IMR-90 (cell line): ENCODE measurements around the gene WBP11. TPM values are rescaled to one million over a fixed set of nuclear protein-coding genes. Genes with fewer than 3 reads are reported as not detected.

Experiments
- ATAC-seq: fragments of 200-7000 bp; cut with Tn5 transposase; 2 replicates; pipeline ENCODE4 v1.9.1; 2020; ENCODE audit warnings: low read depth, mild to moderate bottlenecking, moderate library complexity
- BruUV-seq: library from RNA; stranded (reverse); fragments of 400-500 nt; replicated peaks from 2 replicates; lab custom pipeline; 2021; lab: Mats Ljungman, UMichigan
- CTCF ChIA-PET: fragments of 300-600 bp; formaldehyde crosslinking; extraction: SDS; loops from one replicate; lab custom pipeline; 2021; ENCODE audit warnings: antibody characterized with exemption; lab: Yijun Ruan, JAX
- POLR2A ChIA-PET: fragments of 300-600 bp; sonication (Branson Sonifier 250); formaldehyde crosslinking; loops from one replicate; lab custom pipeline; 2022; ENCODE audit warnings: antibody characterized with exemption; ENCODE audit not compliant: unreplicated experiment; lab: Charles Lee
- DNase-seq: peaks from one replicate; pipeline ENCODE4 v3.0.0; 2013
- H2AFZ ChIP-seq: replicated peaks from 2 replicates; pipeline ENCODE3; 2013; ENCODE audit warnings: low read length, mild to moderate bottlenecking; ENCODE audit not compliant: poor library complexity
- H2AK5ac ChIP-seq: 2 replicates; pipeline ENCODE4 v1.6.1; 2013; ENCODE audit warnings: low read depth, low read length, inconsistent platforms
- H2AK9ac ChIP-seq: replicated peaks from 2 replicates; pipeline ENCODE3; 2013; ENCODE audit warnings: mild to moderate bottlenecking, low read depth, low read length, moderate library complexity; ENCODE audit not compliant: poor library complexity
- H2BK120ac ChIP-seq: 2 replicates; pipeline ENCODE4 v1.6.1; 2013; ENCODE audit warnings: low read depth, low read length, inconsistent platforms
- H2BK15ac ChIP-seq: 3 replicates; pipeline ENCODE4 v1.6.1; 2013; ENCODE audit warnings: low read depth, low read length, inconsistent platforms
- H2BK20ac ChIP-seq: 2 replicates; pipeline ENCODE4 v1.6.1; 2013; ENCODE audit warnings: low read depth, mild to moderate bottlenecking, inconsistent platforms, low read length, moderate library complexity
- H2BK5ac ChIP-seq: 2 replicates; pipeline ENCODE4 v1.6.1; 2013; ENCODE audit warnings: mild to moderate bottlenecking, low read depth, low read length, inconsistent platforms; ENCODE audit not compliant: poor library complexity, severe bottlenecking
- H3K14ac ChIP-seq: replicated peaks from 2 replicates; pipeline ENCODE4 v1.6.1; 2013; ENCODE audit warnings: low read depth, low read length, inconsistent platforms
- H3K18ac ChIP-seq: 2 replicates; pipeline ENCODE4 v1.6.1; 2013; ENCODE audit warnings: low read depth, low read length, control low read depth
- H3K23ac ChIP-seq: 2 replicates; pipeline ENCODE4 v1.6.1; 2013; ENCODE audit warnings: low read depth, low read length, inconsistent platforms
- H3K27ac ChIP-seq: 2 replicates; pipeline ENCODE4 v1.5.1; 2013; ENCODE audit warnings: mild to moderate bottlenecking, control low read depth, low read length; ENCODE audit not compliant: insufficient read depth
- H3K27me3 ChIP-seq: 2 replicates; pipeline ENCODE4 v1.6.1; 2013; ENCODE audit warnings: low read length; ENCODE audit not compliant: control insufficient read depth, insufficient read depth
- H3K36me3 ChIP-seq: 2 replicates; pipeline ENCODE4 v1.6.1; 2013; ENCODE audit warnings: low read length, mixed read lengths; ENCODE audit not compliant: control insufficient read depth, insufficient read depth
- H3K4ac ChIP-seq: 2 replicates; pipeline ENCODE4 v1.6.1; 2013; ENCODE audit warnings: low read depth, low read length, inconsistent platforms
- H3K4me1 ChIP-seq: 2 replicates; pipeline ENCODE4 v1.6.1; 2013; ENCODE audit warnings: low read length, mixed read lengths; ENCODE audit not compliant: control insufficient read depth, insufficient read depth
- H3K4me2 ChIP-seq: 2 replicates; pipeline ENCODE4 v1.6.1; 2013; ENCODE audit warnings: low read depth, mild to moderate bottlenecking, control low read depth, low read length, moderate library complexity
- H3K4me3 ChIP-seq: 2 replicates; pipeline ENCODE4 v1.5.1; 2013; ENCODE audit warnings: low read depth, mild to moderate bottlenecking, control low read depth, low read length, moderate library complexity; ENCODE audit not compliant: insufficient read depth
- H3K56ac ChIP-seq: 2 replicates; pipeline ENCODE4 v1.6.1; 2013; ENCODE audit warnings: low read length, inconsistent platforms; ENCODE audit not compliant: insufficient read depth; ENCODE audit errors: extremely low read depth
- H3K79me1 ChIP-seq, 2 experiments: 2 replicates each; pipeline ENCODE4 v1.6.1; 2013; ENCODE audit warnings: low read length in 2 of 2, inconsistent platforms in 1 of 2, low read depth in 1 of 2
- H3K9ac ChIP-seq: 2 replicates; pipeline ENCODE4 v1.6.1; 2013; ENCODE audit warnings: low read depth, low read length, control low read depth
- H3K9me1 ChIP-seq: 2 replicates; pipeline ENCODE4 v1.6.1; 2013; ENCODE audit warnings: low read length, inconsistent platforms; ENCODE audit not compliant: insufficient read depth
- H3K9me3 ChIP-seq: 2 replicates; pipeline ENCODE4 v1.6.1; 2013; ENCODE audit warnings: low read length; ENCODE audit not compliant: control insufficient read depth, insufficient read depth
- H4K20me1 ChIP-seq: 2 replicates; pipeline ENCODE4 v1.6.1; 2013; ENCODE audit warnings: low read length, inconsistent platforms; ENCODE audit not compliant: insufficient read depth
- H4K5ac ChIP-seq: 2 replicates; pipeline ENCODE4 v1.6.1; 2013; ENCODE audit warnings: mild to moderate bottlenecking, low read depth, low read length, control low read depth
- H4K8ac ChIP-seq, 2 experiments: 2 replicates each; pipeline ENCODE4 v1.6.1; 2013; ENCODE audit warnings: low read depth in 2 of 2, low read length in 2 of 2, control low read depth in 1 of 2, inconsistent platforms in 1 of 2
- H4K91ac ChIP-seq: 2 replicates; pipeline ENCODE4 v1.6.1; 2013; ENCODE audit warnings: low read depth, low read length, inconsistent platforms; ENCODE audit not compliant: insufficient read depth
- MAFK ChIP-seq: IDR thresholded peaks from 2 replicates; pipeline ENCODE4 v1.6.1; 2012; ENCODE audit warnings: low read depth, low read length, improper control_type of control experiment
- RAD21 ChIP-seq: IDR thresholded peaks from 2 replicates; pipeline ENCODE4 v1.6.1; 2012; ENCODE audit warnings: low read length, improper control_type of control experiment
- RCOR1 ChIP-seq: IDR thresholded peaks from 2 replicates; pipeline ENCODE4 v1.6.1; 2012; ENCODE audit warnings: mild to moderate bottlenecking, low read length, improper control_type of control experiment; ENCODE audit not compliant: insufficient replicate concordance
- RFX5 ChIP-seq: IDR thresholded peaks from 2 replicates; pipeline ENCODE4 v1.8.0; 2012; ENCODE audit warnings: low read depth, mild to moderate bottlenecking, low read length, moderate library complexity
- USF2 ChIP-seq: fragments of 150-350 bp; IDR thresholded peaks from 2 replicates; pipeline ENCODE4 v1.6.1; 2017; ENCODE audit warnings: mild to moderate bottlenecking, antibody characterized with exemption, low read length, low read depth
- WGBS, 2 experiments: methylation state at CpG; one replicate each; pipeline versions ENCODE4 v1.1.5 to v1.1.7; 2013; ENCODE audit warnings: missing lambda C conversion rate in 2 of 2; ENCODE audit not compliant: insufficient read length in 1 of 2; ENCODE audit errors: extremely low coverage in 2 of 2; 5-methylcytosine and 5-hydroxymethylcytosine counted together
- dilution Hi-C: fragments of 300-500 bp; cut with HindIII; formaldehyde crosslinking; loops from one replicate; pipeline ENCODE4 v1.14.3; 2018; ENCODE audit warnings: low sequenced_read_pairs; ENCODE audit not compliant: unreplicated experiment
- in situ Hi-C: fragments of 300-500 bp; cut with MboI; formaldehyde crosslinking; loops from 3 replicates; pipeline ENCODE4 v1.14.3; 2019; ENCODE audit warnings: low sequenced_read_pairs, inconsistent platforms, mixed read lengths
- intact Hi-C: fragments of 100-400 bp; cut with micrococcal nuclease; formaldehyde crosslinking; loops from 2 replicates; pipeline ENCODE4 v1.10.0; 2022
- polyA plus RNA-seq, 3 experiments: library from polyadenylated mRNA; depleted of rRNA; stranded (reverse); fragments of >200 nt; gene quantifications; 2 replicates each; pipeline ENCODE4 v1.2.3, GENCODE V29; 2012; ENCODE audit warnings: low replicate concordance in 1 of 3
- total RNA-seq: library from RNA; depleted of rRNA; stranded (reverse); fragments of >200 nt; gene quantifications from 2 replicates; pipeline ENCODE4 v1.2.3, GENCODE V29; 2012
- TF ChIP-seq, protein P1 (sequence below): conservative IDR thresholded peaks from 2 replicates; pipeline ENCODE4 v1.5.1; 2012; ENCODE audit warnings: mild to moderate bottlenecking, low read depth, low read length, improper control_type of control experiment

The WBP11 gene
- total and polyA plus RNA-seq, 2 of the 4 experiments (the other 2 are of a cell fraction): 2.5 to 18.3 TPM

DNA sequence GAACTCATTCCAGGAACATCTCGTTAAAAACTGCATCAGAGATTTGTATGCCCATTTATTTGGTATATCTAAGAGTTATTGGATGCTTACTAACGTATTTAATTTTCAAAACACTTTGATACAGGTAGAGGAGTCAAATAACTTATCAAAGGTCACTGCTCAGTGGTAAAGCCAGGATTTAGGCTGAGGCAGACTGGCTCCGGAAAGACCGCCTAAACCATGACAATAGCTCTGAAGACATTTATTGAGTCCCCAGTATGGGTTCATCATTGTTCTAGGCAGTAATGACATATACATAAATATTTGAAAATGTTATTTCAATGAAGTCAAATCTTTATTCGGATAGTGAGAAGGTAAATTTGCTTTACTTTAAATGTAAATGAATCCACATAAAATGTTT, 30.3 kb downstream of the WBP11 start:
- DNase-seq (no peak), ATAC-seq (no peak)
- WGBS, 2 experiments: no CpG with 5 or more reads among the region's 5 CpGs
- Histone ChIP-seq H4K91ac (no peak overlapping the region), H2BK20ac (no peak overlapping the region), H3K23ac (no peak overlapping the region), H3K14ac (no peak overlapping the region), H2AK5ac (no peak overlapping the region), H3K18ac (no peak overlapping the region), H2BK5ac (no peak overlapping the region), H3K56ac (no peak overlapping the region), H3K27ac (no peak overlapping the region), H2BK15ac (no peak overlapping the region), H3K36me3 (no peaks in the 10 kb centered on the region), H3K4ac (no peak overlapping the region), H3K9me1 (0 out of 2 replicates have a peak, but pooled peaks cover 3% of the 10 kb centered on the region), H4K20me1 (no peaks in the 10 kb centered on the region; the same call in 1 of the 2 replicates), H3K9me3 (no peaks in the 10 kb centered on the region; the same call in 1 of the 2 replicates), H3K79me1 (peaks cover 3 to 50% of the 10 kb centered on the region in 2 experiments; a peak in 3 of 4 replicates), H3K9ac (no peak overlapping the region), H3K27me3 (no peaks in the 10 kb centered on the region), H3K4me3 (no peak overlapping the region), H2BK120ac (no peak overlapping the region), H4K8ac (no peak overlapping the region), H2AK9ac (no peak overlapping the region), H3K4me2 (no peak overlapping the region), H2AFZ (no peak overlapping the region), H3K4me1 (peaks cover 6% of the 10 kb centered on the region), H4K5ac (no peak overlapping the region)
- in situ Hi-C loops (loop anchor here (5.0 kb wide), 1 partner anchor 516 kb away; no protein-coding TSS in a partner anchor), intact Hi-C loops (loop anchor here (10.0 kb wide), 1 partner anchor 1572 kb away; the partner anchor contains the start of gene MGST1), dilution Hi-C loops (no loop called here)
- ChIA-PET POLR2A (no interaction called here), CTCF (interaction anchor here (0.6 kb wide), 1 partner anchor 449 kb away, joined by 3 read pairs; no protein-coding TSS in a partner anchor)
- TF ChIP-seq RCOR1 (no peak), RAD21 (no peak), RFX5 (no peak), USF2 (no peak), MAFK (no peak)
- TF ChIP-seq, protein P1, sequence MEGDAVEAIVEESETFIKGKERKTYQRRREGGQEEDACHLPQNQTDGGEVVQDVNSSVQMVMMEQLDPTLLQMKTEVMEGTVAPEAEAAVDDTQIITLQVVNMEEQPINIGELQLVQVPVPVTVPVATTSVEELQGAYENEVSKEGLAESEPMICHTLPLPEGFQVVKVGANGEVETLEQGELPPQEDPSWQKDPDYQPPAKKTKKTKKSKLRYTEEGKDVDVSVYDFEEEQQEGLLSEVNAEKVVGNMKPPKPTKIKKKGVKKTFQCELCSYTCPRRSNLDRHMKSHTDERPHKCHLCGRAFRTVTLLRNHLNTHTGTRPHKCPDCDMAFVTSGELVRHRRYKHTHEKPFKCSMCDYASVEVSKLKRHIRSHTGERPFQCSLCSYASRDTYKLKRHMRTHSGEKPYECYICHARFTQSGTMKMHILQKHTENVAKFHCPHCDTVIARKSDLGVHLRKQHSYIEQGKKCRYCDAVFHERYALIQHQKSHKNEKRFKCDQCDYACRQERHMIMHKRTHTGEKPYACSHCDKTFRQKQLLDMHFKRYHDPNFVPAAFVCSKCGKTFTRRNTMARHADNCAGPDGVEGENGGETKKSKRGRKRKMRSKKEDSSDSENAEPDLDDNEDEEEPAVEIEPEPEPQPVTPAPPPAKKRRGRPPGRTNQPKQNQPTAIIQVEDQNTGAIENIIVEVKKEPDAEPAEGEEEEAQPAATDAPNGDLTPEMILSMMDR: no peak
- BruUV-seq: no TSS peak
